Neural progenitor cell (in vitro differentiated cells): Measurements from ENCODE around the gene CELSR1. TPM values are rescaled to one million over a fixed set of nuclear protein-coding genes. Genes with fewer than 3 reads are reported as not detected.
A peak's percentile ranks its signal among the peaks of the same experiment; 100 is the strongest.

Experiments
- DNase-seq: peaks from one replicate; pipeline ENCODE4 v3.0.0-alpha.2; 2016; ENCODE audit warnings: low spot score
- H2AFZ ChIP-seq: fragments of 200-600 bp; sonication (generic); replicated peaks from 2 replicates; pipeline ENCODE4 v1.6.1; 2016; ENCODE audit warnings: antibody characterized with exemption
- H3F3A ChIP-seq: fragments of 200-600 bp; sonication (generic); 2 replicates; pipeline ENCODE4 v1.6.1; 2016; ENCODE audit warnings: antibody characterized with exemption, low read depth
- H3K27ac ChIP-seq: fragments of 200-600 bp; sonication (generic); 2 replicates; pipeline ENCODE4 v1.5.1; 2016; ENCODE audit warnings: mild to moderate bottlenecking
- H3K27me3 ChIP-seq: fragments of 200-600 bp; sonication (generic); 2 replicates; pipeline ENCODE4 v1.6.1; 2016; ENCODE audit warnings: mild to moderate bottlenecking, moderate library complexity
- H3K36me3 ChIP-seq: fragments of 200-600 bp; sonication (generic); 2 replicates; pipeline ENCODE4 v1.5.1; 2016
- H3K4me1 ChIP-seq: fragments of 200-600 bp; sonication (generic); 2 replicates; pipeline ENCODE4 v1.6.1; 2016; ENCODE audit warnings: mixed run types
- H3K4me2 ChIP-seq: fragments of 200-600 bp; sonication (generic); 2 replicates; pipeline ENCODE4 v1.6.1; 2016
- H3K4me3 ChIP-seq: fragments of 200-600 bp; sonication (generic); 2 replicates; pipeline ENCODE4 v1.5.1; 2016
- H3K79me2 ChIP-seq: fragments of 200-600 bp; sonication (generic); 2 replicates; pipeline ENCODE4 v1.6.1; 2016; ENCODE audit warnings: low read depth
- H3K9ac ChIP-seq: fragments of 200-600 bp; sonication (generic); 2 replicates; pipeline ENCODE4 v1.6.1; 2016
- H3K9me3 ChIP-seq: fragments of 200-600 bp; sonication (generic); 2 replicates; pipeline ENCODE4 v1.5.1; 2016; ENCODE audit warnings: low read depth
- H4K20me1 ChIP-seq: fragments of 200-600 bp; sonication (generic); 2 replicates; pipeline ENCODE4 v1.6.1; 2016; ENCODE audit warnings: low read depth
- H3K27ac Mint-ChIP-seq: 3 replicates; pipeline ENCODE4 v1.8.0; 2021; ENCODE audit warnings: mixed read lengths
- H3K27me3 Mint-ChIP-seq: 2 replicates; pipeline ENCODE4 v1.8.0; 2022; ENCODE audit warnings: low read depth, mild to moderate bottlenecking, inconsistent platforms, moderate library complexity, mixed read lengths; ENCODE audit not compliant: insufficient read depth
- H3K36me3 Mint-ChIP-seq: 3 replicates; pipeline ENCODE4 v1.8.0; 2021; ENCODE audit warnings: mixed read lengths
- H3K4me1 Mint-ChIP-seq: 3 replicates; pipeline ENCODE4 v1.8.0; 2021; ENCODE audit warnings: mixed read lengths
- H3K4me3 Mint-ChIP-seq: 3 replicates; pipeline ENCODE4 v1.8.0; 2021; ENCODE audit warnings: mild to moderate bottlenecking, moderate library complexity, mixed read lengths
- H3K9me3 Mint-ChIP-seq: 3 replicates; pipeline ENCODE4 v1.8.0; 2020; ENCODE audit warnings: mixed read lengths
- CTCF ChIP-seq: fragments of 200-600 bp; sonication (generic); IDR thresholded peaks from 2 replicates; pipeline ENCODE4 v1.5.1; 2017; ENCODE audit warnings: antibody characterized with exemption, mild to moderate bottlenecking
- EZH2 ChIP-seq: fragments of 200-600 bp; sonication (generic); IDR thresholded peaks from 2 replicates; pipeline ENCODE4 v1.6.1; 2017; ENCODE audit warnings: antibody characterized with exemption, mild to moderate bottlenecking, moderate library complexity
- EZH2phosphoT487 ChIP-seq: fragments of 200-600 bp; sonication (generic); IDR thresholded peaks from 2 replicates; pipeline ENCODE4 v1.6.1; 2017; ENCODE audit warnings: antibody characterized with exemption
- total RNA-seq: library from RNA; depleted of rRNA; stranded (reverse); fragments of >200 nt; gene quantifications from 2 replicates; pipeline ENCODE4 v1.2.3, GENCODE V29; 2015; ENCODE audit warnings: low replicate concordance

Gene CELSR1
- total RNA-seq, 1 donor from 2014 or later: 12.3 TPM

- Histone ChIP-seq H3K27ac (no peak overlapping the region), H3F3A (peaks cover 34% of the 10 kb centered on the region), H2AFZ (no peak overlapping the region), H3K9me3 (no peaks in the 10 kb centered on the region), H3K36me3 (peaks cover 6% of the 10 kb centered on the region), H3K4me1 (peaks cover 9% of the 10 kb centered on the region), H4K20me1 (peaks cover 18% of the 10 kb centered on the region), H3K9ac (no peak overlapping the region), H3K4me3 (peak overlapping the region; percentile 88), H3K79me2 (peaks cover 20% of the 10 kb centered on the region), H3K27me3 (peaks cover 42% of the 10 kb centered on the region), H3K4me2 (peak overlapping the region; percentile 92)
- H3K4me3 Mint-ChIP-seq: peak overlapping the region; percentile 83
- H3K27ac Mint-ChIP-seq: no peak overlapping the region
- H3K27me3 Mint-ChIP-seq: peaks cover 11% of the 10 kb centered on the region
- H3K4me1 Mint-ChIP-seq: peaks cover 27% of the 10 kb centered on the region
- no peak for DNase-seq
- H3K9me3 Mint-ChIP-seq: peaks cover 18% of the 10 kb centered on the region
- H3K36me3 Mint-ChIP-seq: peaks cover 13% of the 10 kb centered on the region
- TF ChIP-seq CTCF: no peak
- no peak for TF ChIP-seq EZH2
- TF ChIP-seq EZH2phosphoT487: no peak
Measured at GRCh38 chr22:46539169-46539568, 1.7 kb upstream of the CELSR1 start.

DNA sequence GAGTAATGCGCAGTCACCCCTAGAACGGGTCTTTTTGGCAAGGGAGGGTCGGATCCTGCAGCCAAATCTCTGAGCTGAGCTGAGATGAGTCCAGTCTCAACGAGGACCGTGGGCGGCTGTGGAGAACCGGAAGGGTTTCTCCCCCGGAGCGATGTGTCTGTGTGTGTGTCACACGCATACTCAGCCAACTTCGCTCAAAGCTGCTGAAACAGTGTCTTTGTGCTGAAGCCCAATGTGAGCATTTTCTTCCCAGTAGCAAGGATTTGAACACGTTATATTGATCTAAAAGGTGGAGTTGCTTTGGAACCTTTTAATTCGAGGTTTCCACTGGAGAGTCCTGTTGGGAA, 1.4 kb upstream of the CELSR1 start:
- Mint-ChIP-seq H3K9me3 (peaks cover 22% of the 10 kb centered on the region), H3K27ac (no peak overlapping the region), H3K27me3 (peaks cover 11% of the 10 kb centered on the region), H3K4me3 (peak overlapping the region; percentile 83), H3K4me1 (peaks cover 27% of the 10 kb centered on the region), H3K36me3 (peaks cover 17% of the 10 kb centered on the region)
- no peak overlapping the region for H3K9ac ChIP-seq
- peak overlapping the region; percentile 92 for H3K4me2 ChIP-seq
- no peak overlapping the region for H3K27ac ChIP-seq
- peaks cover 9% of the 10 kb centered on the region for H3K4me1 ChIP-seq
- peaks cover 7% of the 10 kb centered on the region for H3K36me3 ChIP-seq
- DNase-seq: no peak
- peaks cover 19% of the 10 kb centered on the region for H4K20me1 ChIP-seq
- H3K9me3 ChIP-seq: no peaks in the 10 kb centered on the region
- TF ChIP-seq CTCF (no peak), EZH2phosphoT487 (no peak), EZH2 (no peak)
- peaks cover 34% of the 10 kb centered on the region for H3F3A ChIP-seq
- H3K4me3 ChIP-seq: peak overlapping the region; percentile 88
- H2AFZ ChIP-seq: no peak overlapping the region
- H3K79me2 ChIP-seq: peaks cover 24% of the 10 kb centered on the region
- peaks cover 42% of the 10 kb centered on the region for H3K27me3 ChIP-seq

DNA sequence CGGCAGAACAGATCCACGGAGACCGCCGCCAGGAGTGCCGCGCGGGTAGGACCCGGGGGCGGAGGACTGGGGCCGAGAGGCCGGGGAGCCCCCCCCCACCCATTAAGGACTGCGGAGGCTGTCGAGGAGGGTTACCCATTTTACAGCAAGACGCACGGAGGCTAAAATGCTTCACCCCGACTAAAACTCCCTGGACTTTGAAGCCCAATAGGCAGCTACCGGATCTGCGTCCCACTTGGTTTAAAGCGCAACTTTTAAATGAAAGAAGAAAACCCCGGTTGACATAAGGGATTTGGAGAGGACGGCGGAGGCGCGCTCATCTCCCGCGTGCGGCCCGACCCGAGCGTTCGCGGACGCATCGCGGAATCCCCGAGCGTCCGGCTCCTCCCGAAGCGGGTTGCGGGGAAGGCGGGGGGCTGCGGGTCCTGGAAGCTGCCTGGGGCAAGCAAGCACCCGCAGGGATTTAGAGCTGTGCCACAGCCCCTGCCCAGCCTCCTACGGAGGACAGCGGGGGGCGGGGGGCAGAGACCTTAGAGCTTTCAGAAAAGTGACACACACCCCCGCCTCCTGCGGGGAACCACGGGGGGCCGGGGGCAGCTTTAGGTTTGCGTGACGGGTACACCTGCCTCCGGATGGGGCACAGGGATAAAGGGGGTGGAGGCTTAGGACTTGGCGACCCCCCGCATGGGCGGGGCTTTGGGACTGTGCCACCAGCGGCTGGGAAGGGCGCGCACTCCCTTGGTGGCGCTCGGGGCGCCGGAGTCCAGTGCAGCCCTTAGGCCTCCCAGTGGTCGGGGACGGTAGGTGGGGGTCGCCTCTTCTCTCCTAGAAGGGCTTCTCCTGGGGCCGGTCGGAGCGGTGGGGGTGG, 760 bp upstream of the CELSR1 start:
- peaks cover 12% of the 10 kb centered on the region for H3K27me3 Mint-ChIP-seq
- Histone ChIP-seq H3K27ac (no peak overlapping the region), H3K9ac (no peak overlapping the region), H3K36me3 (peaks cover 7% of the 10 kb centered on the region), H3K9me3 (no peaks in the 10 kb centered on the region), H3K27me3 (peaks cover 42% of the 10 kb centered on the region), H2AFZ (peak overlapping the region; percentile 82), H3K4me2 (peak overlapping the region; percentile 92), H3F3A (peaks cover 34% of the 10 kb centered on the region), H4K20me1 (peaks cover 25% of the 10 kb centered on the region), H3K4me1 (peaks cover 9% of the 10 kb centered on the region), H3K79me2 (peaks cover 30% of the 10 kb centered on the region), H3K4me3 (peak overlapping the region; percentile 88)
- TF ChIP-seq EZH2phosphoT487: no peak
- TF ChIP-seq EZH2: peak; percentile 58
- peak; percentile 51 for TF ChIP-seq CTCF
- H3K27ac Mint-ChIP-seq: no peak overlapping the region
- H3K4me3 Mint-ChIP-seq: peak overlapping the region; percentile 83
- H3K9me3 Mint-ChIP-seq: peaks cover 25% of the 10 kb centered on the region
- H3K36me3 Mint-ChIP-seq: peaks cover 20% of the 10 kb centered on the region
- peaks cover 27% of the 10 kb centered on the region for H3K4me1 Mint-ChIP-seq
- peak; percentile 79 for DNase-seq
